ENCODE results near the gene NOX5.

DNA sequence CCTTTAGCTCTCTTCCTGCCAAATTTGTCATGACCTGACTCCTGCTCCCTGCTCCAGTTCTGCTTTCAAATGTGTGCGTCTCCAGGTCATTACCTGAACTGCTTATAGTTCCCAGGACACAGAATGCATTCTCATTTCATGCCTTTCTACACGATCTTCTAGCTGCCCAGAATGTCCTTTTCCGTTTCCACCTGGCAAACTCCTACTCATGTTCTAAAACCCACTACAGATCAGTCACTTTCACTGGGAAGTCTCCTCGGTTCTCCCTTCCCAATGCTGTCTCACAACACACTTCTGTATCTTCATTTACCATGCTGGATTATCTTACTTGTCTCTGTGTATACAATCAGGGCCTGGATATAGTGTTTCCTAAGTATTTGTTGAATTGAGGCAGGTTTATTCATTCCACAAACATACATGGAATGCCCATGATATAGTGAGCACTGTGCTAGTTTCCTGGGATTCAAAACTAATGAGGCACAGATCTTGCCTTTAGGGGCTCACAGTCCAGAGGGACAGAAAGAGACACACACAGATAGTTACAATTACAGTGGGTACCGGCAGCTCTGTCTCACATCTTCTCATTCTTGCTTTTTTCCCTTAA, 1.6 kb upstream of the NOX5 start:
- TF ChIP-seq, protein P1, sequence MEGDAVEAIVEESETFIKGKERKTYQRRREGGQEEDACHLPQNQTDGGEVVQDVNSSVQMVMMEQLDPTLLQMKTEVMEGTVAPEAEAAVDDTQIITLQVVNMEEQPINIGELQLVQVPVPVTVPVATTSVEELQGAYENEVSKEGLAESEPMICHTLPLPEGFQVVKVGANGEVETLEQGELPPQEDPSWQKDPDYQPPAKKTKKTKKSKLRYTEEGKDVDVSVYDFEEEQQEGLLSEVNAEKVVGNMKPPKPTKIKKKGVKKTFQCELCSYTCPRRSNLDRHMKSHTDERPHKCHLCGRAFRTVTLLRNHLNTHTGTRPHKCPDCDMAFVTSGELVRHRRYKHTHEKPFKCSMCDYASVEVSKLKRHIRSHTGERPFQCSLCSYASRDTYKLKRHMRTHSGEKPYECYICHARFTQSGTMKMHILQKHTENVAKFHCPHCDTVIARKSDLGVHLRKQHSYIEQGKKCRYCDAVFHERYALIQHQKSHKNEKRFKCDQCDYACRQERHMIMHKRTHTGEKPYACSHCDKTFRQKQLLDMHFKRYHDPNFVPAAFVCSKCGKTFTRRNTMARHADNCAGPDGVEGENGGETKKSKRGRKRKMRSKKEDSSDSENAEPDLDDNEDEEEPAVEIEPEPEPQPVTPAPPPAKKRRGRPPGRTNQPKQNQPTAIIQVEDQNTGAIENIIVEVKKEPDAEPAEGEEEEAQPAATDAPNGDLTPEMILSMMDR (IDR thresholded peaks at IDR 0.05 in 8 of 11, conservative IDR thresholded peaks at IDR 0.05 in 3 of 11): no peak
- no peak for TF ChIP-seq POLR2AphosphoS5 (IDR thresholded peaks at IDR 0.05)
